ENCODE measurements around the gene TPP2.

DNA sequence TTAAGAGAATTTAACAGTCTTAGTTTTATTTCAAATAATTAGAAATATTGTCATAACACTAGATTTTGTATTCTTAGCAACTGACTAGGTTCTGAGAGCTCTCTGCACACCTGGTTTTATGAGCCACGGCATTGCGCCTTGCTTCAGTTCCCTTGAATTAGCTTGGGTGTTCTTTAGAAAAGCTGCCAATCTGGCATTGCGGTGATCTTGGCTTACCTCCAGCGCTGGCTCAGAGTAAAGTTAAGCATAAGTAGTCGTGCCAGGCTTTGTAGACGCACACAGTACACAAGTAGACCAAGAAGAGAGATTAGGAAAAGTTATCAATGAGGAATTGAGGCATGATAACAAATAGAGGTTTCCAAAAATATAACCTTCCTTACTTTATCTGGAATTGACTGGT, 45.7 kb downstream of the TPP2 start:
- TF ChIP-seq, protein P1, sequence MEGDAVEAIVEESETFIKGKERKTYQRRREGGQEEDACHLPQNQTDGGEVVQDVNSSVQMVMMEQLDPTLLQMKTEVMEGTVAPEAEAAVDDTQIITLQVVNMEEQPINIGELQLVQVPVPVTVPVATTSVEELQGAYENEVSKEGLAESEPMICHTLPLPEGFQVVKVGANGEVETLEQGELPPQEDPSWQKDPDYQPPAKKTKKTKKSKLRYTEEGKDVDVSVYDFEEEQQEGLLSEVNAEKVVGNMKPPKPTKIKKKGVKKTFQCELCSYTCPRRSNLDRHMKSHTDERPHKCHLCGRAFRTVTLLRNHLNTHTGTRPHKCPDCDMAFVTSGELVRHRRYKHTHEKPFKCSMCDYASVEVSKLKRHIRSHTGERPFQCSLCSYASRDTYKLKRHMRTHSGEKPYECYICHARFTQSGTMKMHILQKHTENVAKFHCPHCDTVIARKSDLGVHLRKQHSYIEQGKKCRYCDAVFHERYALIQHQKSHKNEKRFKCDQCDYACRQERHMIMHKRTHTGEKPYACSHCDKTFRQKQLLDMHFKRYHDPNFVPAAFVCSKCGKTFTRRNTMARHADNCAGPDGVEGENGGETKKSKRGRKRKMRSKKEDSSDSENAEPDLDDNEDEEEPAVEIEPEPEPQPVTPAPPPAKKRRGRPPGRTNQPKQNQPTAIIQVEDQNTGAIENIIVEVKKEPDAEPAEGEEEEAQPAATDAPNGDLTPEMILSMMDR (IDR thresholded peaks at IDR 0.05; ENCODE audit: low read length), result no peak
- TF ChIP-seq EZH2 (IDR thresholded peaks at IDR 0.05; ENCODE audit: borderline replicate concordance, low read length), result no peak
